Tibial nerve (tissue), 4 donors: ENCODE results near the gene SLC35G3. TPM values are rescaled to one million over a fixed set of nuclear protein-coding genes. Genes with fewer than 3 reads are reported as not detected.

ENCODE experiments used
- DNase-seq, 2 donors: peaks; one replicate each; pipeline ENCODE4 v3.0.0-alpha.2; 2019; ENCODE audit warnings: low spot score in 2 of 2
- H3K27ac ChIP-seq, 4 donors: fragments of 200-600 bp; sonication (generic) in 3 of 4; one replicate each; pipeline ENCODE4 v1.5.1; 2017 to 2019; ENCODE audit warnings: mild to moderate bottlenecking in 1 of 4
- H3K27me3 ChIP-seq, 2 donors: fragments of 200-600 bp; sonication (generic) in 1 of 2; one replicate each; pipeline versions ENCODE4 v1.5.1 to v1.6.0; 2017 to 2019
- H3K36me3 ChIP-seq, 3 donors: fragments of 200-600 bp; sonication (generic); one replicate each; pipeline ENCODE4 v1.5.1; 2018 to 2019
- H3K4me1 ChIP-seq, 4 donors: fragments of 200-600 bp; sonication (generic) in 3 of 4; one replicate each; pipeline ENCODE4 v1.5.1; 2017 to 2019
- H3K4me3 ChIP-seq, 4 donors: fragments of 200-600 bp; sonication (generic) in 3 of 4; one replicate each; pipeline ENCODE4 v1.5.1; 2017 to 2019; ENCODE audit warnings: mild to moderate bottlenecking in 1 of 4, moderate library complexity in 1 of 4
- H3K9me3 ChIP-seq, 4 donors: fragments of 200-600 bp; sonication (generic) in 3 of 4; one replicate each; pipeline ENCODE4 v1.5.1; 2017 to 2019
- EP300 ChIP-seq, 2 donors: sonication (generic); formaldehyde crosslinking; IDR thresholded peaks; one replicate each; pipeline ENCODE4 v1.6.1; 2017; ENCODE audit warnings: antibody characterized with exemption in 2 of 2, mild to moderate bottlenecking in 1 of 2
- POLR2A ChIP-seq, 2 donors: fragments of 450-650 bp; IDR thresholded peaks; one replicate each; pipeline ENCODE4 v1.6.1; 2017; ENCODE audit warnings: antibody characterized with exemption in 2 of 2, mild to moderate bottlenecking in 2 of 2, moderate library complexity in 2 of 2
- WGBS, 2 donors: methylation state at CpG; one replicate each; pipeline ENCODE4 v1.1.5; 2018; 5-methylcytosine and 5-hydroxymethylcytosine counted together
- total RNA-seq, 4 donors: library from RNA; depleted of rRNA; stranded (reverse); fragments of >200 nt; gene quantifications; one replicate each; pipeline ENCODE4 v1.1.0, GENCODE V29; 2016
- TF ChIP-seq, protein P1 (sequence below), 5 experiments: fragments of 200-600 bp in 3 of 5; fragments of 450-650 bp in 2 of 5; sonication (generic) in 3 of 5; IDR thresholded peaks; one replicate each; pipeline ENCODE4 v1.5.1; 2016 to 2019; ENCODE audit warnings: antibody characterized with exemption in 5 of 5, mild to moderate bottlenecking in 3 of 5, moderate library complexity in 2 of 5

The SLC35G3 gene
- total RNA-seq, 4 donors from 2014 or later: not detected

DNA sequence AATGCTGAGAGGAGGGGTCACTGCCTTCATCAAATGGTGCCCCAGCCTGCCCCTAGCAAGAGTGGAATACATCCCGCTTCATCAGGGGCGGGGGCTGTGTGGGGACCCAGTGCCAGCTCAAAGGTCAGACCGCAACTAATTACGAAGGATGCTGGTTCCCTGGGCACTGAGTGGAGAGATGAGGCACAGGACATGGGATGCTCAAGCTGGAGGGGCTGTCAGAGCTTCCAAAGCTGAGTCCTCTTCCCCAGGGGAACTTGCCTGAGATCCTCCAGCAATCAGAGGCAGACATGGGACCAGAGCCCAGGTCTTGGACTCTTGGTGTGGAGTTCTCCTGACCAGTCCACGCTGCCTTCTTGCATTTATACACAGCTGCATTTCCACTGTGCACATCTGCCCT lies 27.7 kb downstream of the SLC35G3 start:
- TF ChIP-seq, protein P1, sequence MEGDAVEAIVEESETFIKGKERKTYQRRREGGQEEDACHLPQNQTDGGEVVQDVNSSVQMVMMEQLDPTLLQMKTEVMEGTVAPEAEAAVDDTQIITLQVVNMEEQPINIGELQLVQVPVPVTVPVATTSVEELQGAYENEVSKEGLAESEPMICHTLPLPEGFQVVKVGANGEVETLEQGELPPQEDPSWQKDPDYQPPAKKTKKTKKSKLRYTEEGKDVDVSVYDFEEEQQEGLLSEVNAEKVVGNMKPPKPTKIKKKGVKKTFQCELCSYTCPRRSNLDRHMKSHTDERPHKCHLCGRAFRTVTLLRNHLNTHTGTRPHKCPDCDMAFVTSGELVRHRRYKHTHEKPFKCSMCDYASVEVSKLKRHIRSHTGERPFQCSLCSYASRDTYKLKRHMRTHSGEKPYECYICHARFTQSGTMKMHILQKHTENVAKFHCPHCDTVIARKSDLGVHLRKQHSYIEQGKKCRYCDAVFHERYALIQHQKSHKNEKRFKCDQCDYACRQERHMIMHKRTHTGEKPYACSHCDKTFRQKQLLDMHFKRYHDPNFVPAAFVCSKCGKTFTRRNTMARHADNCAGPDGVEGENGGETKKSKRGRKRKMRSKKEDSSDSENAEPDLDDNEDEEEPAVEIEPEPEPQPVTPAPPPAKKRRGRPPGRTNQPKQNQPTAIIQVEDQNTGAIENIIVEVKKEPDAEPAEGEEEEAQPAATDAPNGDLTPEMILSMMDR (IDR thresholded peaks at IDR 0.05): no peak
- TF ChIP-seq EP300 (IDR thresholded peaks at IDR 0.05): no peak
- no peak for TF ChIP-seq POLR2A (IDR thresholded peaks at IDR 0.05)
- Histone ChIP-seq H3K27ac (no peak overlapping the region), H3K4me3 (no peak overlapping the region), H3K27me3 (peaks cover 0 to 7% of the 10 kb centered on the region in 2 donors), H3K36me3 (no peaks in the 10 kb centered on the region), H3K9me3 (no peaks in the 10 kb centered on the region), H3K4me1 (no peaks in the 10 kb centered on the region)
- DNase-seq: no peak
- 66 to 83% methylated on average over 4 to 5 of the region's 5 CpGs for WGBS, 2 donors

DNA sequence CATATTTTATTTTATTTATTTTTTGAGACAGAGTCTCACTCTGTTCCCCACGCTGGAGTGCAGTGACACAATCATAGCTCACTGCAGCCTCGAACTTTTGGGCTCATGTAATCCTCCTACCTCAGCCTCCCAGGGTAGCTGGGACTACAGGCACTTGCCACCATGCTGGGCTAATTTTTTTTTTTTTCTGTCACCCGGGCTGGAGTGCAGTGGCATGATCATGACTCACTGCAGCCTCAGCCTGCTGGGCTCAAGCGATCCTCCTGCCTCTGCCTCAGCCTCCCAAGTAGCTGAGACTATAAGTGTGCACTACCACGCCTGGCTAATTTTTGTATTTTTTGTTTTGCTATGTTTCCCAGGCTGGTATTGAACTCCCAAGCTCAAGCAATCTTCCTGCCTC lies 29.5 kb downstream of the SLC35G3 start:
- H3K4me1 ChIP-seq: no peaks in the 10 kb centered on the region
- WGBS, 2 donors: 75 to 78% methylated on average over 5 of the region's 5 CpGs
- H3K36me3 ChIP-seq: no peaks in the 10 kb centered on the region
- H3K9me3 ChIP-seq: no peaks in the 10 kb centered on the region
- no peak overlapping the region for H3K4me3 ChIP-seq
- H3K27me3 ChIP-seq: peaks cover 0 to 7% of the 10 kb centered on the region in 2 donors
- TF ChIP-seq EP300 (IDR thresholded peaks at IDR 0.05): no peak
- TF ChIP-seq POLR2A (IDR thresholded peaks at IDR 0.05): no peak
- no peak for DNase-seq
- no peak overlapping the region for H3K27ac ChIP-seq

DNA sequence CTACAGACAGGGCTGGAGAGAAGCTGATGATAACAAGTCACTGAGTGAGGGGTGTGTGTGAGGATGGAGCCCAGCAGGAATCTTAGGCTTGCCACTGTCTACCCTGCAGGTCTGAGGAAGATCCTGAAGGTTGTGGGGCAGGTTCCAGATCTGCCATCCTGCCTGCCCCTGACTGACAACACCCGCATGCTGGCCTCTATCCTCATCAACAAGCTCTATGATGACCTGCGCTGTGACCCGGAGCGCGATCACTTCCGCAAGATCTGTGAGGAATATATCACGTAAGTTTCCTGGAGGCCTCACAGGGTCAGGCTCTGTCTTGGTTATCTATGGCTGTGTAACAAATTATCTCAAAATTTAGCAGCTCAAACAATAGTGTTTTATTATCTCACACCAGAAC lies 30.3 kb downstream of the SLC35G3 start:
- 91 to 98% methylated on average over 6 to 7 of the region's 7 CpGs for WGBS, 2 donors
- Histone ChIP-seq H3K27me3 (peaks cover 0 to 7% of the 10 kb centered on the region in 2 donors), H3K4me1 (no peaks in the 10 kb centered on the region), H3K36me3 (no peaks in the 10 kb centered on the region), H3K4me3 (no peak overlapping the region), H3K9me3 (no peaks in the 10 kb centered on the region), H3K27ac (no peak overlapping the region)
- DNase-seq: no peak
- TF ChIP-seq EP300 (IDR thresholded peaks at IDR 0.05): no peak
- TF ChIP-seq, protein P1 (IDR thresholded peaks at IDR 0.05): no peak
- TF ChIP-seq POLR2A (IDR thresholded peaks at IDR 0.05): no peak

DNA sequence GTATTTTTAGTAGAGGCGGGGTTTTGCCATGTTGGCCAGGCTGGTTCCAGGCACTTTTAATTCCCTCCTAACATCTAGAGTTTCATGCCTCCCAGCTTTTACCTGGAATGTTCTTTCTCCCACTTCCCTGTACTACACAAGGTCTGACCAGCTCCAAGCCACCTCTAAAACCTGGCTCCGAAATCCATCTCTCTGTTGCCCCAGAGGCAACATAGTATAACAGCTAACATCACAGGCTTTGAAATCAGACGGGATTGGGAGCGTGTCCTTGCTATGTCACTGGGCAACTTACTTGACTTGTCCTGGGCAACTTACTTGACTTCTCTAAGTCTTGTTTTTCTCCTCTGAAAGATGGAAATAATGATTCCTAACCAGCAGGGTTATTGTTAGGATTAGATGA lies 31.4 kb downstream of the SLC35G3 start:
- WGBS, 2 donors: 80 to 88% methylated on average over 4 of the region's 4 CpGs
- TF ChIP-seq POLR2A (IDR thresholded peaks at IDR 0.05): no peak
- TF ChIP-seq, protein P1 (IDR thresholded peaks at IDR 0.05): no peak
- no peak for TF ChIP-seq EP300 (IDR thresholded peaks at IDR 0.05)
- H3K27me3 ChIP-seq: peaks cover 0 to 7% of the 10 kb centered on the region in 2 donors
- no peaks in the 10 kb centered on the region for H3K9me3 ChIP-seq
- no peaks in the 10 kb centered on the region for H3K36me3 ChIP-seq
- no peak overlapping the region for H3K27ac ChIP-seq
- no peak overlapping the region for H3K4me3 ChIP-seq
- no peaks in the 10 kb centered on the region for H3K4me1 ChIP-seq
- DNase-seq: no peak

DNA sequence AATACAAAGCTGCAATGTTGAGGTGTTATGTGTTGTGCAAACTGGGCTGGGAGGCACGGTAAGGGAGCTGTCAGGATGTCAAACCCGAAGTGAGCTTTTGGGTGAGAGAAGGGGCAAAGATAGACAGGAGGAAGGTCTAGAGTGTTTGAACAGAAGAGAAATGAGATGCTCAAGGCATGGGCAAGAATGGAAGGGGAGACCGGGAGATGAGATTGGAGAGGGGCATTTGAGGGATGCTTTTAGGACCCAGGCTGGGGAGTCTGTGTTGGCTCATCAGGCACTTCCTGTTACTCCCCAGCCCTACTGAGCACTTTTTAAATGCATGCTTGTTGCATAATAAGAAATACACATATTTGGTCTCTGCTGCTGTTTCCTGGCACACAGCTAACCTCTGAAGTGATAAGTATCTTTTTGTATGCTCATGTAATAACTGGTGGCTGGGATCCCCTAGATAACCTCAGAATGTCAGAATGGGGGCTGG lies 32.9 kb downstream of the SLC35G3 start:
- H3K9me3 ChIP-seq: no peaks in the 10 kb centered on the region
- H3K27me3 ChIP-seq: peaks cover 0 to 7% of the 10 kb centered on the region in 2 donors
- H3K4me1 ChIP-seq: no peaks in the 10 kb centered on the region
- 69 to 75% methylated on average over 3 of the region's 3 CpGs for WGBS, 2 donors
- H3K36me3 ChIP-seq: no peaks in the 10 kb centered on the region
- H3K27ac ChIP-seq: no peak overlapping the region
- TF ChIP-seq EP300 (IDR thresholded peaks at IDR 0.05) (no peak), POLR2A (IDR thresholded peaks at IDR 0.05) (no peak)
- TF ChIP-seq, protein P1 (IDR thresholded peaks at IDR 0.05): no peak
- DNase-seq: no peak
- no peak overlapping the region for H3K4me3 ChIP-seq
